ENCODE measurements around the gene ADARB1. TPM values are rescaled to one million over a fixed set of nuclear protein-coding genes. Genes with fewer than 3 reads are reported as not detected.

The ADARB1 gene
- total and polyA plus RNA-seq, 2 of the 8 experiments (the other 6 are each of a cell fraction or from before 2014, with no cell fraction given) = 4.7 to 14.9 TPM

DNA sequence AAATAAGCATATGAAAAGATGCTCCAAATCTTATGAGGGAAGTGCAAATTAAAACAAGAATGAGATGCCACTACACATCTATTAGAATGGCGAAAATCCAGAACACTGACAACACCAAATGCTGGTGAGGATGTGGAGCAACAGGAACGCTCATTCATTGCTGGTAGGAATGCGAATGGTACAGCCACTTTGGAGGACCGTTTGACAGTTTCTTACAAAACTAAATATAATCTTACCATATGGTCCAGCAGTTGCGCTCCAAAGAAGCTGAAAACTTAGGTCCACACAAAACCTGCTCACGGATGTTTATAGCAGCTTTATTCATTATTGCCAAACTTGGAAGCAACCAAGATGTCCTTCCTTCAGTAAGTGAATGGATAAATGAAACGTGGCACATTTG, 163.0 kb downstream of the ADARB1 start (continued):
- TF ChIP-seq HDAC2 (IDR thresholded peaks at IDR 0.05; ENCODE audit: borderline replicate concordance in 1 of 2, low read depth in 2 of 2, low read length in 2 of 2) (no peak), JUN (IDR thresholded peaks at IDR 0.05; ENCODE audit: low read depth, low read length) (no peak), SP1 (IDR thresholded peaks at IDR 0.05; ENCODE audit: low read depth, low read length) (no peak), ASH2L (IDR thresholded peaks at IDR 0.05; ENCODE audit: low read length) (no peak)

Data from H1 (cell line).